Neural progenitor cell (in vitro differentiated cells): ENCODE data around the gene SMTNL2.

ENCODE experiments used
- CTCF ChIP-seq: fragments of 200-600 bp; sonication (generic); IDR thresholded peaks from 2 replicates; pipeline ENCODE4 v1.5.1; 2017; ENCODE audit warnings: antibody characterized with exemption, mild to moderate bottlenecking
- EZH2phosphoT487 ChIP-seq: fragments of 200-600 bp; sonication (generic); IDR thresholded peaks from 2 replicates; pipeline ENCODE4 v1.6.1; 2017; ENCODE audit warnings: antibody characterized with exemption

- TF ChIP-seq CTCF (no peak), EZH2phosphoT487 (no peak)
Observed at GRCh38 chr17:4576729-4577322, 7.5 kb upstream of the SMTNL2 start.
